Measurements from ENCODE around the gene RPS10.
A peak's percentile ranks its signal among the peaks of the same experiment; 100 is the strongest.

GRCh38 chr6:34392497-34393190 is 33.2 kb downstream of the RPS10 start, which contains the start of gene NUDT3:
- TF ChIP-seq CTCF (conservative IDR thresholded peaks at IDR 0.05; ENCODE audit: low read depth, low read length), result peak; percentile 91
- TF ChIP-seq EZH2 (IDR thresholded peaks at IDR 0.05; ENCODE audit: borderline replicate concordance, low read depth, low read length, poor library complexity, severe bottlenecking), result no peak

All from A673 (cell line).